ENCODE results near the gene TEPSIN.
A peak's percentile ranks its signal among the peaks of the same experiment; 100 is the strongest.

The TEPSIN gene

GRCh38 chr17:81207610-81208581, 31.0 kb downstream of the TEPSIN start:
- no peak overlapping the region for H2AK5ac ChIP-seq (ENCODE audit: low read length, severe bottlenecking)
- H2BK15ac ChIP-seq (ENCODE audit: low read depth, poor library complexity, severe bottlenecking) = no peak overlapping the region
- peak overlapping the region; percentile 51 for H4K8ac ChIP-seq (ENCODE audit: low read length)
- no peak overlapping the region for H2AFZ ChIP-seq (ENCODE audit: low read depth, low read length)
- H2BK12ac ChIP-seq (ENCODE audit: low read length in 2 of 2) = no peak overlapping the region
- no peak overlapping the region for H3K4me2 ChIP-seq (ENCODE audit: low read length, poor library complexity, severe bottlenecking)
- peak overlapping the region in 1 of 2 experiments; percentile 19 for H3K14ac ChIP-seq (ENCODE audit: low read length in 2 of 2)
- peaks cover 10% of the 10 kb centered on the region for H3K4me1 ChIP-seq (ENCODE audit: control insufficient read depth, insufficient read depth, low read depth, low read length)
- no peak overlapping the region for H2BK120ac ChIP-seq (ENCODE audit: low read depth, low read length)
- H3K36me3 ChIP-seq (ENCODE audit: control insufficient read depth in 1 of 2, insufficient read depth in 2 of 2, low read depth in 1 of 2, low read length in 2 of 2) = peaks cover 0 to 51% of the 10 kb centered on the region in 2 experiments
- no peak overlapping the region for H3K23ac ChIP-seq (ENCODE audit: low read length in 2 of 2)
- H2BK5ac ChIP-seq (ENCODE audit: low read depth, low read length, poor library complexity, severe bottlenecking) = no peak overlapping the region
- no peak overlapping the region for H3K27ac ChIP-seq (ENCODE audit: low read length, poor library complexity, severe bottlenecking)
- DNase-seq = no peak
- peaks cover 15% of the 10 kb centered on the region for H3K79me1 ChIP-seq (replicated peaks; ENCODE audit: low read length, poor library complexity, severe bottlenecking)
- no peak overlapping the region for H3K18ac ChIP-seq (ENCODE audit: low read depth in 1 of 2, low read length in 2 of 2)
- H3K4me3 ChIP-seq (ENCODE audit: insufficient read depth in 1 of 2, low read depth in 1 of 2, low read length in 2 of 2) = no peak overlapping the region
- no peak overlapping the region for H3K9ac ChIP-seq (ENCODE audit: low read length)
- no peaks in the 10 kb centered on the region for H3K9me3 ChIP-seq (ENCODE audit: control insufficient read depth, low read length)
- H3K27me3 ChIP-seq (ENCODE audit: control insufficient read depth in 1 of 2, insufficient read depth in 1 of 2, low read length in 2 of 2) = no peaks in the 10 kb centered on the region
- WGBS = over 99% methylated on average over 16 of the region's 21 CpGs
- H4K91ac ChIP-seq (ENCODE audit: low read length) = no peak overlapping the region
- H3K4ac ChIP-seq (ENCODE audit: low read depth in 1 of 2, low read length in 2 of 2) = no peak overlapping the region

- H2BK15ac ChIP-seq (ENCODE audit: low read depth, poor library complexity, severe bottlenecking) = no peak overlapping the region
- no peak for DNase-seq
- no peak overlapping the region for H4K8ac ChIP-seq (ENCODE audit: low read length)
- H3K27me3 ChIP-seq (ENCODE audit: control insufficient read depth in 1 of 2, insufficient read depth in 1 of 2, low read length in 2 of 2) = no peaks in the 10 kb centered on the region
- H3K36me3 ChIP-seq (ENCODE audit: control insufficient read depth in 1 of 2, insufficient read depth in 2 of 2, low read depth in 1 of 2, low read length in 2 of 2) = peaks cover 0 to 57% of the 10 kb centered on the region in 2 experiments
- H2BK12ac ChIP-seq (ENCODE audit: low read length in 2 of 2) = no peak overlapping the region
- H4K91ac ChIP-seq (ENCODE audit: low read length) = no peak overlapping the region
- no peak overlapping the region for H3K18ac ChIP-seq (ENCODE audit: low read depth in 1 of 2, low read length in 2 of 2)
- H3K4me1 ChIP-seq (ENCODE audit: control insufficient read depth, insufficient read depth, low read depth, low read length) = peaks cover 10% of the 10 kb centered on the region
- H2AFZ ChIP-seq (ENCODE audit: low read depth, low read length) = no peak overlapping the region
- no peaks in the 10 kb centered on the region for H3K9me3 ChIP-seq (ENCODE audit: control insufficient read depth, low read length)
- no peak overlapping the region for H3K14ac ChIP-seq (ENCODE audit: low read length in 2 of 2)
- no peak overlapping the region for H3K4me3 ChIP-seq (ENCODE audit: insufficient read depth in 1 of 2, low read depth in 1 of 2, low read length in 2 of 2)
- H3K27ac ChIP-seq (ENCODE audit: low read length, poor library complexity, severe bottlenecking) = no peak overlapping the region
- H3K79me1 ChIP-seq (replicated peaks; ENCODE audit: low read length, poor library complexity, severe bottlenecking) = peaks cover 11% of the 10 kb centered on the region
- H3K23ac ChIP-seq (ENCODE audit: low read length in 2 of 2) = no peak overlapping the region
- WGBS = 94% methylated on average over 12 of the region's 12 CpGs
- H2BK5ac ChIP-seq (ENCODE audit: low read depth, low read length, poor library complexity, severe bottlenecking) = no peak overlapping the region
- H3K4ac ChIP-seq (ENCODE audit: low read depth in 1 of 2, low read length in 2 of 2) = no peak overlapping the region
- no peak overlapping the region for H3K9ac ChIP-seq (ENCODE audit: low read length)
- H2AK5ac ChIP-seq (ENCODE audit: low read length, severe bottlenecking) = no peak overlapping the region
- no peak overlapping the region for H2BK120ac ChIP-seq (ENCODE audit: low read depth, low read length)
- no peak overlapping the region for H3K4me2 ChIP-seq (ENCODE audit: low read length, poor library complexity, severe bottlenecking)
These were observed 32.2 kb downstream of the TEPSIN start for GRCh38 chr17:81206657-81207056.

DNA sequence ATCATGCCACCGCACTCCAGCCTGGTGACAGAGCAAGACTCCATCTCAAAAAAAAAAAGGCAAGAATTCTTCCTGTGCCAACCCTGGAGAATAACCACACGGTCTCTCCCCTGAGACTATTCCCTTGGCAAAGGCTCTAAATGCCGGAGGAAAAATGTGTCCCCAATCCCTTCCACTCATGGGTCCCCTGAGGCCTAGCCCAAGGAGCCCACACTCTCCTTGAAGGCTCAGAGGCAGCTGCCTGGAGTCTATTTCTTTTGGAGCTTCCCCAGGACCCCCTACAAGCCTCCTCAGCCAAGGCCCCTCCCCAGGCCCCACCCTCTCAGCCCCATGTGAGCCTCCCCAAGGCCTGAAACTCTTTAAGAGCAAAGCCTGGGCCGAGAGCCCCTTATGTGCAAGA, 32.7 kb downstream of the TEPSIN start:
- peaks cover 8% of the 10 kb centered on the region for H3K79me1 ChIP-seq (replicated peaks; ENCODE audit: low read length, poor library complexity, severe bottlenecking)
- no peak overlapping the region for H3K27ac ChIP-seq (ENCODE audit: low read length, poor library complexity, severe bottlenecking)
- H2BK15ac ChIP-seq (ENCODE audit: low read depth, poor library complexity, severe bottlenecking) = no peak overlapping the region
- no peak overlapping the region for H3K14ac ChIP-seq (ENCODE audit: low read length in 2 of 2)
- peaks cover 9% of the 10 kb centered on the region for H3K4me1 ChIP-seq (ENCODE audit: control insufficient read depth, insufficient read depth, low read depth, low read length)
- H2BK120ac ChIP-seq (ENCODE audit: low read depth, low read length) = no peak overlapping the region
- no peak overlapping the region for H2AFZ ChIP-seq (ENCODE audit: low read depth, low read length)
- H3K36me3 ChIP-seq (ENCODE audit: control insufficient read depth in 1 of 2, insufficient read depth in 2 of 2, low read depth in 1 of 2, low read length in 2 of 2) = peaks cover 0 to 57% of the 10 kb centered on the region in 2 experiments
- H3K4me2 ChIP-seq (ENCODE audit: low read length, poor library complexity, severe bottlenecking) = no peak overlapping the region
- no peak overlapping the region for H3K18ac ChIP-seq (ENCODE audit: low read depth in 1 of 2, low read length in 2 of 2)
- no peak overlapping the region for H3K4me3 ChIP-seq (ENCODE audit: insufficient read depth in 1 of 2, low read depth in 1 of 2, low read length in 2 of 2)
- DNase-seq = no peak
- no peak overlapping the region for H2AK5ac ChIP-seq (ENCODE audit: low read length, severe bottlenecking)
- no peak overlapping the region for H3K23ac ChIP-seq (ENCODE audit: low read length in 2 of 2)
- no peak overlapping the region for H4K8ac ChIP-seq (ENCODE audit: low read length)
- H4K91ac ChIP-seq (ENCODE audit: low read length) = no peak overlapping the region
- no peak overlapping the region for H2BK12ac ChIP-seq (ENCODE audit: low read length in 2 of 2)
- no peak overlapping the region for H2BK5ac ChIP-seq (ENCODE audit: low read depth, low read length, poor library complexity, severe bottlenecking)
- no peak overlapping the region for H3K9ac ChIP-seq (ENCODE audit: low read length)
- no peaks in the 10 kb centered on the region for H3K27me3 ChIP-seq (ENCODE audit: control insufficient read depth in 1 of 2, insufficient read depth in 1 of 2, low read length in 2 of 2)
- WGBS = 90% methylated on average over 4 of the region's 4 CpGs
- H3K9me3 ChIP-seq (ENCODE audit: control insufficient read depth, low read length) = no peaks in the 10 kb centered on the region
- no peak overlapping the region for H3K4ac ChIP-seq (ENCODE audit: low read depth in 1 of 2, low read length in 2 of 2)

DNA sequence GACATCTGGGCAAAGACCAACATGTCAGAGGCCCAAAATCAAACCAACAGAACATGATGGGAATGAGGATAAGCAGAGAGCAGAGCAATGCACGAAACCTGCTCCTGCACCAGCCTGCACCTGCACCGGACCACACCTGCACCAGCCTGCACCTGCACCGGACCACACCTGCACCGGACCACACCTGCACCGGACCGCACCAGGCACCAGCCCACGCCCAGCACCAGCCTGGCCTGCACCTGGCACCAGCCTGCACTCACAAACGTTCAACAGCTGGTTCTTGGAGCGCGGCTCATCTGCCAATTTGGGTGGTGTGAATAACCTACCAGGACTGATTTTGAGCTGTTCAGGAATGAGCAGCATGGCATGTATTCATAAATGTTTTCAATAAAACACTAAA, 34.3 kb downstream of the TEPSIN start:
- DNase-seq = no peak
- Histone ChIP-seq H2BK15ac (ENCODE audit: low read depth, poor library complexity, severe bottlenecking) (no peak overlapping the region), H2AK5ac (ENCODE audit: low read length, severe bottlenecking) (no peak overlapping the region), H2BK12ac (ENCODE audit: low read length in 2 of 2) (no peak overlapping the region), H3K4me2 (ENCODE audit: low read length, poor library complexity, severe bottlenecking) (no peak overlapping the region), H3K4me3 (ENCODE audit: insufficient read depth in 1 of 2, low read depth in 1 of 2, low read length in 2 of 2) (no peak overlapping the region), H3K27me3 (ENCODE audit: control insufficient read depth in 1 of 2, insufficient read depth in 1 of 2, low read length in 2 of 2) (no peaks in the 10 kb centered on the region), H2BK120ac (ENCODE audit: low read depth, low read length) (no peak overlapping the region), H3K27ac (ENCODE audit: low read length, poor library complexity, severe bottlenecking) (no peak overlapping the region), H2BK5ac (ENCODE audit: low read depth, low read length, poor library complexity, severe bottlenecking) (no peak overlapping the region), H3K4me1 (ENCODE audit: control insufficient read depth, insufficient read depth, low read depth, low read length) (peaks cover 6% of the 10 kb centered on the region), H3K23ac (ENCODE audit: low read length in 2 of 2) (no peak overlapping the region), H2AFZ (ENCODE audit: low read depth, low read length) (no peak overlapping the region), H4K8ac (ENCODE audit: low read length) (no peak overlapping the region), H4K91ac (ENCODE audit: low read length) (no peak overlapping the region), H3K79me1 (replicated peaks; ENCODE audit: low read length, poor library complexity, severe bottlenecking) (peaks cover 4% of the 10 kb centered on the region), H3K9me3 (ENCODE audit: control insufficient read depth, low read length) (no peaks in the 10 kb centered on the region), H3K36me3 (ENCODE audit: control insufficient read depth in 1 of 2, insufficient read depth in 2 of 2, low read depth in 1 of 2, low read length in 2 of 2) (peaks cover 0 to 63% of the 10 kb centered on the region in 2 experiments), H3K4ac (ENCODE audit: low read depth in 1 of 2, low read length in 2 of 2) (no peak overlapping the region), H3K18ac (ENCODE audit: low read depth in 1 of 2, low read length in 2 of 2) (no peak overlapping the region), H3K14ac (ENCODE audit: low read length in 2 of 2) (no peak overlapping the region), H3K9ac (ENCODE audit: low read length) (no peak overlapping the region)
- 87% methylated on average over 10 of the region's 10 CpGs for WGBS

Data from mesenchymal stem cell (in vitro differentiated cells and primary cell).